ENCODE measurements around the gene NDN.

GRCh38 chr15:23647001-23647295 is 40.2 kb downstream of the NDN start:
- no peak for TF ChIP-seq POLR2AphosphoS5 (IDR thresholded peaks at IDR 0.05)
- no peak for TF ChIP-seq RAD21 (conservative IDR thresholded peaks at IDR 0.05)
- no peak for TF ChIP-seq SMC3 (conservative IDR thresholded peaks at IDR 0.05; ENCODE audit: poor library complexity)
- no peak for TF ChIP-seq CTCF (IDR thresholded peaks at IDR 0.05; ENCODE audit: poor library complexity, severe bottlenecking)
- no peak for TF ChIP-seq REST (IDR thresholded peaks at IDR 0.05; ENCODE audit: borderline replicate concordance)
- TF ChIP-seq EP300 (conservative IDR thresholded peaks at IDR 0.05; ENCODE audit: poor library complexity, severe bottlenecking), result no peak
